ENCODE results near the gene PTPRA. TPM values are rescaled to one million over a fixed set of nuclear protein-coding genes. Genes with fewer than 3 reads are reported as not detected.

PTPRA gene
- total RNA-seq, 2 experiments from 2014 or later, result 66.9 to 71.5 TPM

GRCh38 chr20:2865630-2866029 lies 7.7 kb upstream of the PTPRA start:
- Mint-ChIP-seq H3K4me3 (no peak overlapping the region), H3K4me1 (peaks cover 9% of the 10 kb centered on the region), H3K36me3 (ENCODE audit: low read depth) (peaks cover 26% of the 10 kb centered on the region), H3K27ac (no peak overlapping the region), H3K9me3 (no peaks in the 10 kb centered on the region), H3K27me3 (no peaks in the 10 kb centered on the region)
- CTCF ChIA-PET, result no interaction called here
- POLR2A ChIA-PET, result no interaction called here
- no peak for DNase-seq

DNA sequence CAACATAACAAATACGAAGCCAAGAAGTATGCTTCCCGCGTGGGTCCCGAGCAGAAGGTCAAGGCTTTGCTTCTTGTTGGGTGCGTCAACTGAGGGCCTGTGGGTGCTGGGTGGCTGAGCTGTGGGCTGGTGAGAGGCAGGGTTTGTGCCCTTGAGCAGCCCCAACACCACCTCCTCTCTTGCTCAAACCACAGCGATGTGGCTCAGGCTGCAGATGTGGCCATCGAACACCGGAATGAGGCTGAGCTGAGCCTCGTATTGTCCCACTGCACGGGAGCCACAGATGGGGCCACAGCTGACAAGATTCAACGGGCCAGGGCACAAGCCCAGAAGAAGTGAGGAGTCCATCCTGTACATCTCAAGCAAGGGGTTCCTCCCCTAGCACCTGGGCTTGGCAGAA lies 7.0 kb upstream of the PTPRA start:
- Mint-ChIP-seq H3K27me3 (no peaks in the 10 kb centered on the region), H3K27ac (no peak overlapping the region), H3K4me3 (no peak overlapping the region), H3K36me3 (ENCODE audit: low read depth) (peaks cover 22% of the 10 kb centered on the region), H3K4me1 (peaks cover 15% of the 10 kb centered on the region), H3K9me3 (no peaks in the 10 kb centered on the region)
- ChIA-PET CTCF (interaction anchor here (0.7 kb wide), 1 partner anchor 16 kb away, joined by 3 read pairs; no protein-coding TSS in a partner anchor), POLR2A (no interaction called here)
- DNase-seq, result no peak

- POLR2A ChIA-PET, result no interaction called here
These were observed 6.0 kb upstream of the PTPRA start for GRCh38 chr20:2867081-2867864.

GRCh38 chr20:2869381-2869780 lies 3.9 kb upstream of the PTPRA start:
- H3K9me3 Mint-ChIP-seq, result no peaks in the 10 kb centered on the region
- ChIA-PET POLR2A (interaction anchor here (1.3 kb wide), 1 partner anchor 10 kb away, joined by 3 read pairs; no protein-coding TSS in a partner anchor), CTCF (interaction anchor here (0.6 kb wide), 1 partner anchor 113 kb away, joined by 3 read pairs; no protein-coding TSS in a partner anchor)
- no peak for DNase-seq
- H3K4me1 Mint-ChIP-seq, result peaks cover 26% of the 10 kb centered on the region
- H3K36me3 Mint-ChIP-seq (ENCODE audit: low read depth), result peaks cover 14% of the 10 kb centered on the region
- H3K4me3 Mint-ChIP-seq, result no peak overlapping the region
- H3K27ac Mint-ChIP-seq, result no peak overlapping the region
- H3K27me3 Mint-ChIP-seq, result no peaks in the 10 kb centered on the region

More at GRCh38 chr20:2867081-2867864, 6.0 kb upstream of the PTPRA start:
- Mint-ChIP-seq H3K27ac (no peak overlapping the region), H3K4me1 (peaks cover 21% of the 10 kb centered on the region), H3K9me3 (no peaks in the 10 kb centered on the region), H3K27me3 (no peaks in the 10 kb centered on the region), H3K36me3 (ENCODE audit: low read depth) (peaks cover 15% of the 10 kb centered on the region), H3K4me3 (no peak overlapping the region)
- CTCF ChIA-PET, result no interaction called here
- DNase-seq, result no peak

- DNase-seq, result no peak
- H3K4me1 Mint-ChIP-seq, result peaks cover 43% of the 10 kb centered on the region
- H3K4me3 Mint-ChIP-seq, result peak overlapping the region; percentile 12
- peaks cover 13% of the 10 kb centered on the region for H3K36me3 Mint-ChIP-seq (ENCODE audit: low read depth)
- no peaks in the 10 kb centered on the region for H3K9me3 Mint-ChIP-seq
- no peaks in the 10 kb centered on the region for H3K27me3 Mint-ChIP-seq
- ChIA-PET CTCF (no interaction called here), POLR2A (interaction anchor here (1.2 to 1.3 kb wide), 2 partner anchors 30 to 168 kb away, joined by 3 read pairs; partner anchors contain the start of gene VPS16)
- no peak overlapping the region for H3K27ac Mint-ChIP-seq
These were observed 2.2 kb upstream of the PTPRA start for GRCh38 chr20:2871111-2871465.

DNA sequence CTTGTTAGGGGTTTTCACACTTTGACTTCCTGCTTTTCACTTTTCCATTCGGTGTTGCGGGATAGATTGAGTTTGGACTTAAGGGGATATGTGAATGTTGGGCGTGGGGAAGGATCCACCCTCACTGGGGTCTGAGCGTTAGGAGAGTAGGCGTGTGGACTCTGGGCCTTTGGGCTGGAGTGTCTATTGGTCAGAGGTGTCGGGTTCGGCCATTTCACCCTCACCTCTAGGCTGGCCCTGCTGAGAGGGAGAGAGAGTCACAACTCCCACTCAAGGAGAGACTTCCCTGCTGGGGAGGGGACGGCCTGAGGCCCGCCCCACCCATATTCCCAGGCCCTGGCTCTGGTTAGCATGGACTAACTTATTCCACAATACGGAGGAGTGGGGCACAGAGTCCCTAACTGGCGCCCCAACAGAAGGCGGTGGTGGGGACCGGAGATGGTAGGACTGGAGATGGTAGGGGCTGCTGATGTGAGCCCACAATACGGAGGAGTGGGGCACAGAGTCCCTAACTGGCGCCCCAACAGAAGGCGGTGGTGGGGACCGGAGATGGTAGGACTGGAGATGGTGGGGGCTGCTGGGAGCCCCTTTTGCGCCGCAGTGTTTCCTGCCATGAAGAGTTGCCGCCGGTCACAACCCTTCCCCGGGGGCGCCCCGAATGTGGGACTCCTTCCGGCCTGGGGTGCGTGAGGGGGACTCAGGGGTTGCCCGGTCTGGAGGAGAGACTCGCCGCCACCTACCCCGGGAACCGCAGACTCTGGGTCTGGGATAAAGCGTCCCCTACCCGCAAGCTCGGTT lies 1.4 kb upstream of the PTPRA start:
- Mint-ChIP-seq H3K27ac (peak overlapping the region; percentile 19), H3K36me3 (ENCODE audit: low read depth) (peaks cover 16% of the 10 kb centered on the region), H3K27me3 (no peaks in the 10 kb centered on the region), H3K4me1 (peaks cover 50% of the 10 kb centered on the region), H3K4me3 (peak overlapping the region; percentile 87), H3K9me3 (no peaks in the 10 kb centered on the region)
- POLR2A ChIA-PET, result interaction anchor here (1.1 to 1.8 kb wide), 10 partner anchors 8 to 220 kb away, joined by 3 to 23 read pairs (median 4); partner anchors contain the start of genes IDH3B, NOP56, PCED1A and VPS16
- DNase-seq, result no peak
- CTCF ChIA-PET, result interaction anchor here (0.9 to 1.5 kb wide), 2 partner anchors 14 to 113 kb away, joined by 3 to 6 read pairs; no protein-coding TSS in a partner anchor

DNA sequence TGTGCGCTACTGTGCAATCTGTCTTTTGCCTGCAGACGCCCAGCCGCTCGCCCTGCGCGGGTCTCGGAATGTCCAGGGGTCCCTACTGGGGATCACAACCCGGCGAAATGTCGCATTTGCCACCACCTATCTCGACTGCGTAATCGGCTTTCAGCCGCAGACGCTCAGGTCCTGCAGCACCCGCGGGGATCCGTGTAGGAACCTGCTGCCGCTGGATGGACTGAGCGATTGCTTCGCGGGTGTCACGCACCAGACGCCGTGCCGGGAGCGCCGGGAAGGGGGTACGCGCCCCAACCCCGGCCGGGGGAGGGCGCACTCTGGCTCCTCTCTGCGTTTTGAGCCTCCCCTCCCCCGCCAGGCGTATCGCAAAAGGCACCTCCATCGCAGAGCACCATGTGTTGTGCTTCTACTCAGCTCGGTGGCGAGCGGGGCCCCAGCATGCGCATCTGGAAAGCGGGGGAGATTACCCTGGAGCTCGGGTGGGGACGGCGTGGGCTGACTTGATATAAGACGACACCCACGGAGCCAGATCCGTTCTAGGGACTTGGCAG lies 747 bp upstream of the PTPRA start:
- H3K4me3 Mint-ChIP-seq, result peak overlapping the region; percentile 87
- peaks cover 48% of the 10 kb centered on the region for H3K4me1 Mint-ChIP-seq
- peak overlapping the region; percentile 87 for H3K27ac Mint-ChIP-seq
- H3K9me3 Mint-ChIP-seq, result no peaks in the 10 kb centered on the region
- H3K36me3 Mint-ChIP-seq (ENCODE audit: low read depth), result peaks cover 18% of the 10 kb centered on the region
- no peaks in the 10 kb centered on the region for H3K27me3 Mint-ChIP-seq
- peak; percentile 81 for DNase-seq
- ChIA-PET CTCF (interaction anchor here (0.8 to 1.5 kb wide), 5 partner anchors 11 to 173 kb away, joined by 3 to 6 read pairs (median 4); no protein-coding TSS in a partner anchor), POLR2A (interaction anchor here (0.6 to 1.8 kb wide), 20 partner anchors 8 to 536 kb away, joined by 3 to 23 read pairs (median 4); partner anchors contain the start of genes FASTKD5, IDH3B, NOP56 and PCED1A)

GRCh38 chr20:2873747-2874041 lies 413 bp downstream of the PTPRA start:
- CTCF ChIA-PET, result interaction anchor here (1.0 kb wide), 2 partner anchors 10 to 27 kb away, joined by 3 to 4 read pairs; no protein-coding TSS in a partner anchor
- Mint-ChIP-seq H3K9me3 (no peaks in the 10 kb centered on the region), H3K4me3 (peak overlapping the region; percentile 87), H3K27me3 (no peaks in the 10 kb centered on the region), H3K36me3 (ENCODE audit: low read depth) (peaks cover 22% of the 10 kb centered on the region), H3K4me1 (peaks cover 51% of the 10 kb centered on the region), H3K27ac (peak overlapping the region; percentile 80)
- DNase-seq, result peak; percentile 64
- POLR2A ChIA-PET, result interaction anchor here (0.6 to 1.8 kb wide), 14 partner anchors 10 to 535 kb away, joined by 3 to 23 read pairs (median 4); partner anchors contain the start of genes FASTKD5, IDH3B, PCED1A and UBOX5

DNA sequence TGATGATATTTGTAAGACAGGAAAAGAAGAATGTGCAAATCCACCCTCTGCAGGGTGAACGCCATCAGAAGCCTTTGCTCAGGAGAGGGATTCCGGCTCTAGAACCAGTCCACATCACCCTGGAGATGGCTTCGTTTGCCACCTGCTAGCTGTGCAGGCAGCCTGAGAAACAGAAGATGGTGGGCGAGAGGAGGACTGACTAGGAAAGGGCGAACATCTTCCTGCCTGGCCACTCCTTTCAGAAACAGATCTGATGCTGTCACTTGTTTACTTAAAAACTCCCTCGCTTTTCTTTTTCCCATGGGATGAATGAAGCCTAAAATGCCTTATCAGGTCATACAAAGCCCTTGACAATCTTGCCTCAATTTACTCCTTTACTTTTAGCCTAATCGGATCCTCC lies 1.2 kb downstream of the PTPRA start:
- Mint-ChIP-seq H3K36me3 (ENCODE audit: low read depth) (peaks cover 24% of the 10 kb centered on the region), H3K27me3 (no peaks in the 10 kb centered on the region), H3K4me3 (peak overlapping the region; percentile 87), H3K9me3 (no peaks in the 10 kb centered on the region), H3K4me1 (peaks cover 53% of the 10 kb centered on the region), H3K27ac (peak overlapping the region; percentile 80)
- no peak for DNase-seq
- ChIA-PET CTCF (no interaction called here), POLR2A (interaction anchor here (1.1 to 1.2 kb wide), 2 partner anchors 34 to 210 kb away, joined by 3 to 4 read pairs; partner anchors contain the start of genes IDH3B, PCED1A and VPS16)

- no peak for DNase-seq
- Mint-ChIP-seq H3K36me3 (ENCODE audit: low read depth) (peaks cover 24% of the 10 kb centered on the region), H3K4me3 (peak overlapping the region; percentile 23), H3K27ac (no peak overlapping the region), H3K4me1 (peaks cover 48% of the 10 kb centered on the region), H3K27me3 (no peaks in the 10 kb centered on the region), H3K9me3 (no peaks in the 10 kb centered on the region)
- ChIA-PET CTCF (interaction anchor here (0.9 kb wide), 1 partner anchor 36 kb away, joined by 3 read pairs; the partner anchor contains the start of genes PCED1A and VPS16), POLR2A (no interaction called here)
These were observed 2.5 kb downstream of the PTPRA start for GRCh38 chr20:2875690-2876203.

- DNase-seq, result no peak
- POLR2A ChIA-PET, result interaction anchor here (0.8 kb wide), 1 partner anchor 20 kb away, joined by 3 read pairs; no protein-coding TSS in a partner anchor
- no peaks in the 10 kb centered on the region for H3K27me3 Mint-ChIP-seq
- peaks cover 24% of the 10 kb centered on the region for H3K36me3 Mint-ChIP-seq (ENCODE audit: low read depth)
- no peak overlapping the region for H3K27ac Mint-ChIP-seq
- H3K4me1 Mint-ChIP-seq, result peaks cover 37% of the 10 kb centered on the region
- H3K4me3 Mint-ChIP-seq, result no peak overlapping the region
- no peaks in the 10 kb centered on the region for H3K9me3 Mint-ChIP-seq
- CTCF ChIA-PET, result interaction anchor here (0.6 kb wide), 1 partner anchor 26 kb away, joined by 4 read pairs; no protein-coding TSS in a partner anchor
These were observed 5.2 kb downstream of the PTPRA start for GRCh38 chr20:2878515-2878914.

- Mint-ChIP-seq H3K27ac (no peak overlapping the region), H3K27me3 (no peaks in the 10 kb centered on the region), H3K4me3 (no peak overlapping the region), H3K4me1 (peaks cover 42% of the 10 kb centered on the region), H3K9me3 (no peaks in the 10 kb centered on the region), H3K36me3 (ENCODE audit: low read depth) (peaks cover 27% of the 10 kb centered on the region)
- DNase-seq, result no peak
- ChIA-PET CTCF (interaction anchor here (0.6 to 0.9 kb wide), 2 partner anchors 14 to 25 kb away, joined by 3 to 4 read pairs; no protein-coding TSS in a partner anchor), POLR2A (interaction anchor here (0.8 to 1.2 kb wide), 2 partner anchors 9 to 20 kb away, joined by 3 read pairs; no protein-coding TSS in a partner anchor)
These were observed 5.9 kb downstream of the PTPRA start for GRCh38 chr20:2879146-2879545.
